Measurements from ENCODE around the gene TNIP1.

TNIP1 gene

GRCh38 chr5:151087486-151087885 is 6.7 kb upstream of the TNIP1 start:
- DNase-seq, result no peak
- in situ Hi-C loops (cut with HindIII; ENCODE audit: low pct_ligation_motif_present, low pct_unique_long_range_greater_than_20kb, low sequenced_read_pairs), result no loop called here

DNA sequence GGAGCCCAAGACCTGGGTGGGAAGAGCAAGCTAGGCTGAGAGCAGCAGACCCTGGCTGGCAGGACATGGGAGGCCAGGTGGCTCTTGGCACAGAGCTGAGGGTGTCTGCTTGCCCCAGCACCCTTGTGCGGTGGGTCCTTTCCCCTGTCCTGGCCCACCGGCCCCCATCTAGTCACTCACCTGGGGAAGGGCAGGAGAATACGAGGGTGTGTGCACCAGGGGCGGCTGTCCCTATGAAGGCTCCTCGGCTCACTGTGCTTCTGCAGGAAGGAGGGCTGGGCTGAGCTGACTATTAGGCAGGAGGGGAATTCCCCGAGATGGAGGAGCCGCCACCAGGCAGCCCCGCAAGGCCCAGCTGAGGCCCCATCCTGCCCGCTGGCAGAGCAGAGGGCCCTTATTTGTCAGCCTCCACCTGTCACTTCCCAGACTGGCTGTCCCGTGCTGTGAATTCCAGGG is 6.1 kb upstream of the TNIP1 start:
- in situ Hi-C loops (cut with HindIII; ENCODE audit: low pct_ligation_motif_present, low pct_unique_long_range_greater_than_20kb, low sequenced_read_pairs), result no loop called here
- no peak for DNase-seq

- in situ Hi-C loops (cut with HindIII; ENCODE audit: low pct_ligation_motif_present, low pct_unique_long_range_greater_than_20kb, low sequenced_read_pairs), result no loop called here
- DNase-seq, result no peak
These were observed 5.5 kb upstream of the TNIP1 start for GRCh38 chr5:151086192-151086869.

DNA sequence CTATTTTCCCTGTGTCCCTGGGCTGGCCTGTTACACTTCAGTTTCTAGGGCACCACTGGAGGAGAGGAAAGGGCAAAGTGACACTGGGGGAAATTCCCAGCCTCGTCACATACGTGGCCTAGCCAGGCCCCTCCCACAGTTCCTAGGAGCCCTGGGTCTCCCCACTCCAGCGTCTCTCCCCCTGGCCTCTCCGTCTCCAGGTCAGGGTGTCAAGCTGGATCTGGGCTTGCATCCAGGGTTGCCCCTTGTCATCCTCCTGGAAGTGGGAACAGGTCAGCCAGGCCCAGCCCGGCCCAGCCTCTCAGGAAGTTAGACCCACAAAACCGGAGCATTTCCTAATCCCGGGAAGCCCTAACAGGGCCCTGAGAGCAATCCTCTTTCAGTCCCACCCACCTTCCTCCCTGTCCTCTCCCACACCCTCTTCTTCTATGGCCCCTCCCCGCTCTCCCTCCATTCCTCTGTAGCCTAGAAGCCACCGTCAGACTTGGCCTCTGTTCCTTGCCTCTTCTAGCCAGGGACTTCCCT is 4.7 kb upstream of the TNIP1 start:
- in situ Hi-C loops (cut with HindIII; ENCODE audit: low pct_ligation_motif_present, low pct_unique_long_range_greater_than_20kb, low sequenced_read_pairs), result no loop called here
- no peak for DNase-seq

DNA sequence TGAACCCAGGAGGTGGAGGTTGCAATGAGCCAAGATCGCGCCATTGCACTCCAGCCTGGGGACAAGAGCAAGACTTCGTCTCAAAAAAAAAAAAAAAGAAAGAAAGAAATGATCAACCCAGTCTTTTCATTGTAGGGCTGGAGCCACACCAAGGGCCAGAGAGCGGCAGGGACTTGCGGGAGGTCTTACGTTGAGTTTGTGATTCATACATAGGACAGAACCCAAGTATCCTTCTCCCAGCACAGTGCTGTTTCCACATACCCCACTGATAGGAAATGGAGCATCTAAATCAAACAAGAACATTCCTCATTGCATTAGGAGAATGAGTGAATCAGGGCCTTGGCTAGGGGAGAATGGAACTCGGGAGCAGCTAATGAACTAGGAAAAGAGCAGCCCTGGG is 3.5 kb upstream of the TNIP1 start:
- in situ Hi-C loops (cut with HindIII; ENCODE audit: low pct_ligation_motif_present, low pct_unique_long_range_greater_than_20kb, low sequenced_read_pairs), result no loop called here

DNA sequence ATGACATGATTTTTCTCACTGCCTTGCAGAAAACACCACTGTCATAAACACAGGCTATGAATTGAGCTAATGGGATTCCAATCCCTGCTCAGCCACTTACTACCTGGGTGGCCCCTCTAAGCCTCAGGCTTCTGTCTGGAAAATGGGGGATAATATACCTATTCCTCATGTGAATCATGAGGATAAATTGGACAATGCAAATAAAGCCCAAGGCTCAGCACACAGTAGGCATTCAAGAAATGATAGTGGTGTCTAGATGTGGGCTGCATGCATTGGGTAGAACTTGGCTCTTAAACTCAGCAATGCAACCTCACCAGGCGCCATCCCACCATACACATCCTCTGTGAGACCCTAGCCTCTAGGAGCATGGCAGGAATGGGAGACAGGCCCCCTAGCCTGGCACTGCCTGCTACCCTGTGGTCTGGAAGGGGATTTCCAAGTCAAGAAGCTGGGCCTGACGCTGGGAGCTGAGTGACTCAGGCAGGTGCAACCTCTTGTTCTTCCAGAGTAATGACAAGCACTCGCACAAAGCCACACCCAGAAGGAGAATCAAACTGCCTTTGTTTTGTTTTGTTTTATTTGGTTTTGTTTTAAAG is 2.3 kb upstream of the TNIP1 start:
- peak; percentile 67 for DNase-seq
- in situ Hi-C loops (cut with HindIII; ENCODE audit: low pct_ligation_motif_present, low pct_unique_long_range_greater_than_20kb, low sequenced_read_pairs), result no loop called here

More for the DNA sequence above, 3.5 kb upstream of the TNIP1 start:
- no peak for DNase-seq

GRCh38 chr5:151082282-151082902 is 1.6 kb upstream of the TNIP1 start:
- DNase-seq, result peak; percentile 51
- in situ Hi-C loops (cut with HindIII; ENCODE audit: low pct_ligation_motif_present, low pct_unique_long_range_greater_than_20kb, low sequenced_read_pairs), result no loop called here

DNA sequence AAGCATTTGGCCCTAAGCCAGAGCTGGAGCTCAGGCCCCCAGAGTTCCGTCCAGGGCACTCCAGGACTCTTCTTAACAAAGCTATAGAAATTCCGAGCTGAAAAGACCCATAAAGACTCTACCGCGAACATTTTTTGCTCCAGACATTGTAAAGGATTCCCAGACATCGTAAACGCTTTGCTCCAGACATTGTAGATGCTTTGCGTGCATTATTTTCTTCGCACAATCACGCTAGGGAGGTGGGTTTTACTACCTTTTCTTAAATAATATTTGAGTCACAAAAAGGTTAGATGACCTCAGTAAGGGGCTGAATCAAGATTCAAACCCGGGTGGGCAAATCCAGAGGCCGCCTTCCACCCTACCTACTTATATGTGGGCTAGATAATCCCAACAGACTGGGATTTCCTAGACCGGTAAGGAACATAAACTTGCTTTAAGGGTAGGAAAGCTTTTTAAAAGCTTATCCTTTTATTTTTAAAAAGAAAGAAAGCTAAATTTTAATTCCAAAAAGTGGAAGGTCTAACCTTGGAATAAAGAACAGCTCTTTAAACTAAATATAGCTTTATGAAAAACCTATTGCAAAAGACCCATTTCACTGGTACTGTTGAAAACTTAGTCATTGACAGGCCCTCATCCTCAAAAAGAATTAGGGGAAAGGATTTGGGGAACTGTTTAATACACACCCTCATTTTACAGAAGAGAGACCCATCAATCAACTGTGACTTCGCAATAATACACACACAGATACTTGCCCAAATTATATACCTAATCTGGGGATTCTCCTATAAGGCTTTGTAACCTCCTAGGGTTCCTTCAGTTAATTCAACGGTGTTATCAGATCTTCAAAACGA is 822 bp upstream of the TNIP1 start:
- peak; percentile 43 for DNase-seq
- in situ Hi-C loops (cut with HindIII; ENCODE audit: low pct_ligation_motif_present, low pct_unique_long_range_greater_than_20kb, low sequenced_read_pairs), result no loop called here

- in situ Hi-C loops (cut with HindIII; ENCODE audit: low pct_ligation_motif_present, low pct_unique_long_range_greater_than_20kb, low sequenced_read_pairs), result no loop called here
- peak; percentile 35 for DNase-seq
These were observed 809 bp downstream of the TNIP1 start for GRCh38 chr5:151079838-151080612.

- DNase-seq, result peak; percentile 66
- in situ Hi-C loops (cut with HindIII; ENCODE audit: low pct_ligation_motif_present, low pct_unique_long_range_greater_than_20kb, low sequenced_read_pairs), result no loop called here
These were observed 2.2 kb downstream of the TNIP1 start for GRCh38 chr5:151078490-151079262.

GRCh38 chr5:151077967-151078366 is 2.9 kb downstream of the TNIP1 start:
- in situ Hi-C loops (cut with HindIII; ENCODE audit: low pct_ligation_motif_present, low pct_unique_long_range_greater_than_20kb, low sequenced_read_pairs), result no loop called here
- DNase-seq, result no peak

DNA sequence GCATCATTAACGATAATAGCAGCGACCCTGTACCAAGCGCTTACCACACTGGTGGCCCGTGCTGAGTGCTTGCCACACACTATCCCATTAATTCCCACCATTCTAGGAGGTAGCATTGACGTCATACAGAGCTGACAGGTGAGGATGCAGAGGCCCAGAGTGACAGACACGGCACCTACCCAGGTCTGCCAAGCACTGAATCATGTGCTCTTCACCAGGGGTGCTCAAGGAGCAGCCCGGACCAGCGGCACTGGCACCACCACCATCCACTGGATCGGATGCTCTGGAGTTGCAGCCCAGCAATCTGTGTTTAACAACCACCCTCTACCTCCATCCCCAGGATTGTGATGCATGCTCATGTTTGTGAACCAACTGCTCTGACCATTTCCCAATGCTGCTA is 3.4 kb downstream of the TNIP1 start:
- in situ Hi-C loops (cut with HindIII; ENCODE audit: low pct_ligation_motif_present, low pct_unique_long_range_greater_than_20kb, low sequenced_read_pairs), result no loop called here
- DNase-seq, result no peak

- in situ Hi-C loops (cut with HindIII; ENCODE audit: low pct_ligation_motif_present, low pct_unique_long_range_greater_than_20kb, low sequenced_read_pairs), result no loop called here
- no peak for DNase-seq
These were observed 4.2 kb downstream of the TNIP1 start for GRCh38 chr5:151076616-151077015.

GRCh38 chr5:151075698-151076331 is 5.0 kb downstream of the TNIP1 start:
- in situ Hi-C loops (cut with HindIII; ENCODE audit: low pct_ligation_motif_present, low pct_unique_long_range_greater_than_20kb, low sequenced_read_pairs), result no loop called here
- no peak for DNase-seq

DNA sequence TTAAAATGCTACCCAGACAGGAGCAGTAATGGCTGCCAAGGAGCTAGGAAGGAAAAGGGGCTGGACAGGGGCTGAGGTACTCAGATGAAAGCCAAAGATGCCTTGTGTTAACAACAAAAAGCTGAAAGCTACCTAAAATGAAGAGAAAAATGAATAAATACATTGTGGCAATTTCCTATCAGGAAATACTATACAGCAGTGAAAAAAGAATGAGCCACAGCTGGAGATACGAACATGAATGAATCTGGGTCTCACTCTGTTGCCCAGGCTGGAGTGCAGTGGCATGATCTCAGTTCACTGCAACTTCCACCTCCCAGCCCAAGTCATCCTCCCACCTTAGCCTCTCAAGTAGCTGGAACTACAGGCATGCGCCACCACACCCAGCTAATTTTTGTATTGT is 6.3 kb downstream of the TNIP1 start:
- in situ Hi-C loops (cut with HindIII; ENCODE audit: low pct_ligation_motif_present, low pct_unique_long_range_greater_than_20kb, low sequenced_read_pairs), result no loop called here
- DNase-seq, result no peak

- no peak for DNase-seq
These were observed 7.6 kb downstream of the TNIP1 start for GRCh38 chr5:151073280-151073679.

DNA sequence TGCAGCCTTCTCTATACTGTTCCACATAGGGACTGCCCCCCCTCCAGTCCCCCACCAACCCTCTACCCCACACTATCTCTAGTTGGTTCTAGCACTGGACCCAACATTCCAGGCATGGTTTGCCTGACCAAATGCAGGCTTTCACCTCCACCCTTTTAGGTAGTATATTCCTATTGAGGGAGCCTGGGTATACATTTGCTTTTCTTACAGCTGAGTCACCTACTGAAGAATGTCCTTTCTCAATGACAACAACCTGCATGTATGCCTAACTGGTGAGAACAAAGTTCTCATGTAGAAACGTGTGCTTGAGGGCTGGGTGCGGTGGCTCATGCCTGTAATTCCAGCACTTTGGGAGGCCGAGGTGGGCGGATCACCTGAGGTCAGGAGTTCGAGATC is 8.2 kb downstream of the TNIP1 start:
- in situ Hi-C loops (cut with HindIII; ENCODE audit: low pct_ligation_motif_present, low pct_unique_long_range_greater_than_20kb, low sequenced_read_pairs), result no loop called here
- peak; percentile 42 for DNase-seq

More at GRCh38 chr5:151073280-151073679, 7.6 kb downstream of the TNIP1 start:
- in situ Hi-C loops (cut with HindIII; ENCODE audit: low pct_ligation_motif_present, low pct_unique_long_range_greater_than_20kb, low sequenced_read_pairs), result no loop called here
